OCI-LY1 (cell line): ENCODE measurements around the gene TM9SF4.

Source experiments
- EZH2 ChIP-seq: fragments of 200-600 bp; sonication (generic), shearing (Covaris generic); IDR thresholded peaks from 2 replicates; pipeline ENCODE4 v1.8.0; 2017; ENCODE audit warnings: borderline replicate concordance, mixed run types, mild to moderate bottlenecking, antibody characterized with exemption, low read length, moderate library complexity, mixed read lengths
- TF ChIP-seq, protein P1 (sequence below): fragments of 200-600 bp; sonication (generic), shearing (Covaris generic); IDR thresholded peaks from 2 replicates; pipeline ENCODE4 v1.5.1; 2017; ENCODE audit warnings: mild to moderate bottlenecking, antibody characterized with exemption, low read length, moderate library complexity, mixed read lengths

DNA sequence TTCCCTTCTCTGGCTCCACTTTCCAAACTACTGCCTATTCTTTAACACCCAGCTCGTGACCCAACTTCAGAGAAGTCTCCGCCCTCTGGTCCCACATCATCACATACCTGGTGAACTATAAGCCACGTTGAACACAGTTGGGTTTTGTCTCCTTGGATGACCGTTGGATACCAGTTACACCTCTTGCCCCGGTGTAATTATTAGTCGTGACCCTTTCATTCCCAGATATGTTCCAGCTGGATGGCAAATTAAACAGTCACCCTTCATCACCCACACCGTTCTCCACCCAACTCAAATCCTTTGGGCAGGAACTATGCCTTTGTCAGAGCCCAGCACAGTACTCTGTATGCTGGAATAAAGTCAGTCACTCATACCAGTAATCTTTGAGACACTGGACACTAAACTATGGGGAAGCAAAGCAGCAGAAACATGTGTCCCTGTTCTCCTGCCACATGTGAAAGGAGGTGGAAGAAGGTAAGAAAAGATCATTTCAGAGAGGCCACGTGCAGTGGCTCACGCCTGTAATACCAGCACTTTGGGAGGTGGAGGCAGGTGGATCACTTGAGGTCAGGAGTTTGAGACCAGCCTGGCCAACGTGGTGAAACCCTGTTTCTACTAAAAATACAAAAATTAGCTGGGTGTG is 75.6 kb downstream of the TM9SF4 start:
- TF ChIP-seq, protein P1, sequence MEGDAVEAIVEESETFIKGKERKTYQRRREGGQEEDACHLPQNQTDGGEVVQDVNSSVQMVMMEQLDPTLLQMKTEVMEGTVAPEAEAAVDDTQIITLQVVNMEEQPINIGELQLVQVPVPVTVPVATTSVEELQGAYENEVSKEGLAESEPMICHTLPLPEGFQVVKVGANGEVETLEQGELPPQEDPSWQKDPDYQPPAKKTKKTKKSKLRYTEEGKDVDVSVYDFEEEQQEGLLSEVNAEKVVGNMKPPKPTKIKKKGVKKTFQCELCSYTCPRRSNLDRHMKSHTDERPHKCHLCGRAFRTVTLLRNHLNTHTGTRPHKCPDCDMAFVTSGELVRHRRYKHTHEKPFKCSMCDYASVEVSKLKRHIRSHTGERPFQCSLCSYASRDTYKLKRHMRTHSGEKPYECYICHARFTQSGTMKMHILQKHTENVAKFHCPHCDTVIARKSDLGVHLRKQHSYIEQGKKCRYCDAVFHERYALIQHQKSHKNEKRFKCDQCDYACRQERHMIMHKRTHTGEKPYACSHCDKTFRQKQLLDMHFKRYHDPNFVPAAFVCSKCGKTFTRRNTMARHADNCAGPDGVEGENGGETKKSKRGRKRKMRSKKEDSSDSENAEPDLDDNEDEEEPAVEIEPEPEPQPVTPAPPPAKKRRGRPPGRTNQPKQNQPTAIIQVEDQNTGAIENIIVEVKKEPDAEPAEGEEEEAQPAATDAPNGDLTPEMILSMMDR: no peak
- TF ChIP-seq EZH2: no peak
